Stimulated activated naive CD8-positive, alpha-beta T cell treated with anti-CD3 and anti-CD28 coated beads, Interleukin-15, amount 100 ng/mL, for 72 hours (primary cell): ENCODE measurements around the gene ARID1B.
A peak's percentile ranks its signal among the peaks of the same experiment; 100 is the strongest.
"Not testable (repeated sequence)": the region's sequence is repeated elsewhere in the genome, so short reads cannot be mapped to it uniquely, and the experiment has no call there.

ENCODE experiments used
- ATAC-seq: fragments of 150-1000 bp; cut with Tn5 transposase; 2 replicates; pipeline ENCODE4 v1.10.0; 2021; ENCODE audit warnings: mild to moderate bottlenecking, moderate library complexity
- DNase-seq, 2 donors: peaks; one replicate each; pipeline ENCODE4 v3.0.0; 2021 to 2022
- H3K27ac Mint-ChIP-seq, 2 donors: one replicate each; pipeline ENCODE4 v1.8.0; 2022; ENCODE audit warnings: mild to moderate bottlenecking in 2 of 2, mixed read lengths in 2 of 2, moderate library complexity in 2 of 2
- H3K27me3 Mint-ChIP-seq: one replicate; pipeline ENCODE4 v1.8.0; 2022; ENCODE audit warnings: mixed read lengths
- H3K4me1 Mint-ChIP-seq: one replicate; pipeline ENCODE4 v1.8.0; 2022; ENCODE audit warnings: mild to moderate bottlenecking, mixed read lengths
- H3K4me3 Mint-ChIP-seq, 2 donors: one replicate each; pipeline ENCODE4 v1.8.0; 2022; ENCODE audit warnings: mild to moderate bottlenecking in 2 of 2, mixed read lengths in 2 of 2, moderate library complexity in 1 of 2
- H3K9me3 Mint-ChIP-seq, 2 donors: one replicate each; pipeline ENCODE4 v1.8.0; 2022; ENCODE audit warnings: mixed read lengths in 2 of 2

Gene ARID1B

GRCh38 chr6:157143890-157144798 lies 367.0 kb downstream of the ARID1B start:
- Mint-ChIP-seq H3K9me3 (no peaks in the 10 kb centered on the region), H3K27ac (peak overlapping the region in 1 of 2 donors; percentile 75), H3K27me3 (no peaks in the 10 kb centered on the region), H3K4me3 (no peak overlapping the region), H3K4me1 (peaks cover 5% of the 10 kb centered on the region)
- no peak for ATAC-seq
- DNase-seq = no peak

GRCh38 chr6:157144859-157145568 lies 367.8 kb downstream of the ARID1B start:
- DNase-seq (no peak), ATAC-seq (no peak)
- no peaks in the 10 kb centered on the region for H3K27me3 Mint-ChIP-seq
- peaks cover 5% of the 10 kb centered on the region for H3K4me1 Mint-ChIP-seq
- H3K9me3 Mint-ChIP-seq = no peaks in the 10 kb centered on the region
- no peak overlapping the region for H3K4me3 Mint-ChIP-seq
- peak overlapping the region; percentile 47 to 60 for H3K27ac Mint-ChIP-seq

GRCh38 chr6:157145656-157146285 lies 368.6 kb downstream of the ARID1B start:
- H3K4me3 Mint-ChIP-seq = no peak overlapping the region
- H3K9me3 Mint-ChIP-seq = no peaks in the 10 kb centered on the region
- ATAC-seq = no peak
- H3K27me3 Mint-ChIP-seq = no peaks in the 10 kb centered on the region
- H3K27ac Mint-ChIP-seq = no peak overlapping the region
- DNase-seq = no peak
- H3K4me1 Mint-ChIP-seq = peaks cover 5% of the 10 kb centered on the region

- not testable (repeated sequence) for DNase-seq, H3K4me3 Mint-ChIP-seq, H3K4me1 Mint-ChIP-seq, H3K9me3 Mint-ChIP-seq, H3K27me3 Mint-ChIP-seq
- peak; percentile 13 for ATAC-seq
- H3K27ac Mint-ChIP-seq = peak overlapping the region in 1 of 2 donors; percentile 79
Measured at GRCh38 chr6:157147054-157148026, 370.2 kb downstream of the ARID1B start.

- ATAC-seq (no peak), DNase-seq (no peak)
- Mint-ChIP-seq H3K27ac (peak overlapping the region; percentile 3 to 13), H3K4me3 (no peak overlapping the region), H3K27me3 (no peaks in the 10 kb centered on the region), H3K4me1 (peaks cover 5% of the 10 kb centered on the region), H3K9me3 (no peaks in the 10 kb centered on the region)
Measured at GRCh38 chr6:157148391-157149323, 371.5 kb downstream of the ARID1B start.

GRCh38 chr6:157150076-157150475 lies 372.9 kb downstream of the ARID1B start:
- no peak for ATAC-seq
- Mint-ChIP-seq H3K4me1 (no peaks in the 10 kb centered on the region), H3K4me3 (no peak overlapping the region), H3K9me3 (no peaks in the 10 kb centered on the region), H3K27ac (no peak overlapping the region), H3K27me3 (no peaks in the 10 kb centered on the region)
- DNase-seq = no peak

- Mint-ChIP-seq H3K4me1 (no peaks in the 10 kb centered on the region), H3K4me3 (no peak overlapping the region), H3K27me3 (no peaks in the 10 kb centered on the region), H3K27ac (peak overlapping the region in 1 of 2 donors; percentile 23), H3K9me3 (no peaks in the 10 kb centered on the region)
- DNase-seq = no peak
- no peak for ATAC-seq
Measured at GRCh38 chr6:157151029-157151428, 373.9 kb downstream of the ARID1B start.

- no peaks in the 10 kb centered on the region for H3K9me3 Mint-ChIP-seq
- H3K4me1 Mint-ChIP-seq = no peaks in the 10 kb centered on the region
- no peak for ATAC-seq
- no peak for DNase-seq
- peak overlapping the region in 1 of 2 donors; percentile 13 for H3K27ac Mint-ChIP-seq
- H3K4me3 Mint-ChIP-seq = no peak overlapping the region
- H3K27me3 Mint-ChIP-seq = no peaks in the 10 kb centered on the region
Measured at GRCh38 chr6:157151989-157152388, 374.8 kb downstream of the ARID1B start.

GRCh38 chr6:157152556-157152955 lies 375.4 kb downstream of the ARID1B start:
- no peaks in the 10 kb centered on the region for H3K4me1 Mint-ChIP-seq
- H3K27me3 Mint-ChIP-seq = no peaks in the 10 kb centered on the region
- DNase-seq (no peak), ATAC-seq (no peak)
- peak overlapping the region in 1 of 2 donors; percentile 10 for H3K27ac Mint-ChIP-seq
- no peaks in the 10 kb centered on the region for H3K9me3 Mint-ChIP-seq
- H3K4me3 Mint-ChIP-seq = no peak overlapping the region

GRCh38 chr6:157155804-157156203 lies 378.6 kb downstream of the ARID1B start:
- Mint-ChIP-seq H3K9me3 (no peaks in the 10 kb centered on the region), H3K27ac (peak overlapping the region; percentile 10 to 73), H3K4me1 (no peaks in the 10 kb centered on the region), H3K27me3 (no peaks in the 10 kb centered on the region), H3K4me3 (no peak overlapping the region)
- no peak for DNase-seq
- ATAC-seq = no peak

GRCh38 chr6:157157258-157157657 lies 380.1 kb downstream of the ARID1B start:
- H3K4me3 Mint-ChIP-seq = no peak overlapping the region
- H3K4me1 Mint-ChIP-seq = no peaks in the 10 kb centered on the region
- ATAC-seq (no peak), DNase-seq (no peak)
- no peaks in the 10 kb centered on the region for H3K27me3 Mint-ChIP-seq
- H3K9me3 Mint-ChIP-seq = no peaks in the 10 kb centered on the region
- no peak overlapping the region for H3K27ac Mint-ChIP-seq

GRCh38 chr6:157158456-157158855 lies 381.3 kb downstream of the ARID1B start:
- ATAC-seq (no peak), DNase-seq (no peak)
- H3K9me3 Mint-ChIP-seq = no peaks in the 10 kb centered on the region
- no peaks in the 10 kb centered on the region for H3K27me3 Mint-ChIP-seq
- H3K4me1 Mint-ChIP-seq = no peaks in the 10 kb centered on the region
- no peak overlapping the region for H3K27ac Mint-ChIP-seq
- no peak overlapping the region for H3K4me3 Mint-ChIP-seq

GRCh38 chr6:157158897-157159296 lies 381.7 kb downstream of the ARID1B start:
- Mint-ChIP-seq H3K9me3 (no peaks in the 10 kb centered on the region), H3K4me1 (no peaks in the 10 kb centered on the region), H3K27ac (no peak overlapping the region), H3K4me3 (no peak overlapping the region), H3K27me3 (no peaks in the 10 kb centered on the region)
- no peak for DNase-seq
- no peak for ATAC-seq

- DNase-seq (no peak), ATAC-seq (no peak)
- Mint-ChIP-seq H3K4me1 (no peaks in the 10 kb centered on the region), H3K4me3 (no peak overlapping the region), H3K27me3 (no peaks in the 10 kb centered on the region), H3K27ac (peak overlapping the region in 1 of 2 donors; percentile 7), H3K9me3 (no peaks in the 10 kb centered on the region)
Measured at GRCh38 chr6:157159348-157159747, 382.2 kb downstream of the ARID1B start.
